ENCODE measurements around the gene CLCN4.

Gene CLCN4

DNA sequence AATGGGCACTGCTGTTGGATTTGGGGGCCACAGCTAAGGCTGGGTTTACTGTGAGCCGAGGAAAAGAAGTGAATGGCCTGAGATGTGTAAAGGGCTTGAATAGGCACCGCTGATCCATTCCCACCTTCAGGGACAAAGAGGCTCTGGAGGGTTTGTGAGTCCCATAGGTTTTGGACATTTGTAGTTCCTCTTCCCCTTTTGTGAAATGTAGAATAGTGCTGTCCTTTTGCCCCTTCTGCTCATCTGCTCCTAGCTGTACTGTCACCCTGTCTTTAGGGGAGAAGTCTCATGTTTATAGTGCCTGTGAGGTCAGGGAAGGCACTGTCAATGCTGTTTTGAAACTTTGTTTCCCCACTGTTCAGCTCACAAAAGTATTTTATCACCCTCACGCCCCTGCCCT is 26.4 kb upstream of the CLCN4 start:
- DNase-seq = no peak

GRCh38 chrX:10133980-10134676 is 22.6 kb upstream of the CLCN4 start:
- no peak for DNase-seq

DNA sequence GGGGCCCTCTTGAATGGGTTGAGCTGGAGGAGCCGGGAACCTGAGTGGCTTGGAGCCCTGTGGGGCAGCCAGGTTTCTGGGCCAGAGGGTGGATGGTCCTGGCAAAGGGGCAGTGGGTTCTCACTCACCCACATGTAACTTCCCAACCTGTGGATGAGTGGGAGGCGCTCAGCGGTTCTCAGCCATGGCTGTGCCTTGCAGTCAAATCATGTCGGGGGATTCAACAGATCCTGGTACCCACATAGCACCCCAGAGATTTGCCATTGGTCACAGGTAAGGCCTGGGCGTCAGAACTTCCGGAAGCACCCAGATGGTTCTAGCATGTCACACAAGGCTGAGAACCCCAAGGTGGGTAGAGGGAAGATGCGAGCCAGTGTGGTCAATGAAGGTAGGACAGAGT is 21.9 kb upstream of the CLCN4 start:
- DNase-seq = no peak

DNA sequence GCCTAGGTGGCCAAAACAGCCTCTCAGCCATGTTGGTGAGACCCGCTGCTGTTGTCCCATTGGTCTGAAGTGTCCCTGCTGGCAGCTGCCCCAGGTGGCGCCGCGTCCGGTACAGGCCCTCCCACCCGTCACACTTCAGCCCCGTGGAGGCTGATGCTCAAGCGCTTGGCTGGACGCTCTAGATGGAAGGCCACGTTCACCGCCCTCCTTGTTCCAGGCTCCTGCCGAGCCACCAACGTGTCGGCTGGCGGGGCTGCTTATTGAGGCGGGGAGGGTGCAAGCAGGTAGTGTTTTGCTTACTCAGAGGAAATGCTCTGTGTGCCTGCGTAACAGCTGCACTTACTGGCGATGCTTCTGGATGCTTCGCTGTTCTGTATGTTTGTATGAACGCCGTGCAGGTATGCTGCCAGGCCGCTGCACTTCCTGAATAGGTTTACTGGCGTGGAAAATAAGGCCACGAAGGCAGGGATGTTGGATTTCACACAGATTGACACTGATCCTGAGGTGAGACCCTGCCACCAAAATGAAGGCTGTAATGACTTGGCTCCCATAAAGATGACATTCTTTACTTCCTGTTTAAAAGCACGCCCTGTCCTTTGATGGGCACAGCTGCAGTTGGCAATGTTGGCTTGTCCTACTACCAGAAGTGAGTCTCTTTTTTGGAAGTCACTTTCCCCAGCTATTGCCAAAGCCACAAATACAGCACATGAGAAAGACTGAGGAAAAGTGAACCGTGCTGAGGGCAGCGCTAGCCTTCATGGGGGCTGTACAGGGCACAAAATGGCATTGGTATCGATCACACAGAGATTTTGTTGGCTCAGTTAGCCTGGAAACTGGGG is 21.0 kb upstream of the CLCN4 start:
- DNase-seq = no peak

GRCh38 chrX:10138726-10139125 is 18.0 kb upstream of the CLCN4 start:
- DNase-seq = no peak

DNA sequence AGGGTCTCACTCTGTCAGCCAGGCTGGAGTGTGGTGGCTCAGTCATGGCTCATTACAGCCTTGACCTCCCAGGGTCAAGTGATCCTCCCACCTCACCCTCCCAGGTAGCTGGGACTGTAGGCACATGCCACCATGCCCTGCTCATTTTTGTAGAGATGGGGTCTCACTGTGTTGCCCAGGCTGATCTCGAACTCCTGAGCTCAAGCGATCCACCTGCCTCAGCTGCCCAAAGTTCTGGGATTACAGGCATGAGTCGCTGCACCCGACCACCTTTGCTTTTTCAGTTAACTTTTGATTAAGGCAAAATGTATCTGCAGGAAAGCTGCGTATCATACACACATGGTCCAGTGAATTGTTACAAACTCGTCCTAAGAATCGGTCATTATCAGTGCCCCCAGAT is 16.5 kb upstream of the CLCN4 start:
- no peak for DNase-seq

DNA sequence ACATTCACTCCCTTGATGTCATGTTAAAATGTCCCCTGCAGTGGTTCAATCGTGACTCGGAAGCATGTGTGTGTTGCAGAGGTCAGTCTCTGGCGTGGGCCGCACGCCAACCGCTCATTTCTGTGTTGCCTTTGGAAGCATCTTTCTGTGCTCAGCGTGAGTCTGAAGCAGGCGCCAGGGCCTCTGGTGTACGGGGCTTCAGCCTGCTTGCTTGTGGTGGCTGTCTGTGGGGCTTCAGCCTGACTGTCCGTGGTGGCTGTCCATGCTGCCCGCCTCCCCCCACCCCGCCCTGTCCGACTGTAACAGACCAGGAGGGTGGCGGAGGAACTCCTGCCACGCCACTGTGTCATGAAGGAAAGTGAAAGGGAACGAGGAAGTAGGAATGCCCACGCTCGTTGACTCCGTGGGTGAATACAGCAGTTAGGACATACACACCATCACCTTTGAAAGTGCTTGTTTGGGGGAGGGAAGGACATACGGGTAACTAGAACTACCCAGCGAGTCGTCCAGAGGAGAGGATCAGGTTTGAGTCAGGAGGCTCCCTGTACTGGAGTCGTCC is 14.7 kb upstream of the CLCN4 start:
- no peak for DNase-seq

- DNase-seq = no peak
Measured at GRCh38 chrX:10143071-10143983, 13.4 kb upstream of the CLCN4 start.

- no peak for DNase-seq
Measured at GRCh38 chrX:10146346-10146745, 10.4 kb upstream of the CLCN4 start.

DNA sequence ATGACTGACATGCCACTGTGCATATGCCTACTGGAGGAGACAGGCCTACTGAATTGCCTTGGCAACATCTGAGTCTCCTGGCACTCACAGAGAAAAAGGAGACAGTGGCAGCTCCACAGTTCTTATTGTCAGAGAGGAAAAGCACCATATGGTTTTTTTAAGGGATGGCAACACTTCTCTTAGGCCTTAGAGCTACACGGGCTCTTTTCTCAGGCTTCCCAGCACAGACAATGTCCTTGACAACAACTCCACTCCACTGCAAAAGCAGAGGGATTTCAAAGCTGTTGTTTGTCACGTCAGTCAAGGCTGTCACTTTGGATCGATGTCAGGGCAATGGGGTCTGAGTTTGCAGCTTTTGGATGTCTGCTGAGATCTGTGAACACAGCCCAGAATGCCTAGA is 4.7 kb upstream of the CLCN4 start:
- no peak for DNase-seq

DNA sequence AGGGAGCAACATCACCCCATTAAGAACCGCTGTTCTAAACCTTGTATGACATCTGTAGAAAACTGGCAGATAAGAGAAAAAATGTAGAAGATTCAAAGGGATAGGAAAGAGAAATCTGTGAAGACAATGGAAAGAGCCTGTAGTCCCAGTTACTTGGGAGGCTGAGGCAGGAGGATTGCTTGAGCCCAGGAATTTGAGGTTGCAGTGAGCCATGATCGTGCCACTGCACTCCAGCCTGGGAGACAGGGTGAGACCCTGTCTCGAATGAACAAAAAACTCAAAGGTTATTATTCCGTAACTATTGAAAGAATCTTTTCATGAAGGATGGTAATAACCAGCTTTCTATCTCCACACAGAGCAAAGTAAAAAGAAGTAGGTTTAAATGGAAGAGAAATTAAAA is 1.6 kb upstream of the CLCN4 start:
- no peak for DNase-seq

DNA sequence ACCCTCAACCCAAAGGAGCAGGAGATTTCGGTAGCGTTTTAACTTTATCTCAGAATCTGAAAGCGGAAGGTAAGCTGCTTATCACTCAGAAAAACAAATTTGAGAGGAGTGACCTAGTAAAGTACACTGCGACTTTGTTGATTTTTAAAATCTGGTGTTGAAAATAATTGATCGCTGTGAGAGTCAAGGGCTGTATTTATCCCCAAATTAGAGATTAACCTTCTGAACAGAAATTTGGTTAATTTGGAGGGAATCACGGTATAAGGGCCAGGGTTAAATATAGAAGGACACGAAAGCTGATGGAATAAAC is 212 bp downstream of the CLCN4 start:
- no peak for DNase-seq

- DNase-seq = no peak
Measured at GRCh38 chrX:10157543-10157942, 768 bp downstream of the CLCN4 start.

GRCh38 chrX:10158279-10159144 is 1.7 kb downstream of the CLCN4 start:
- DNase-seq = no peak

DNA sequence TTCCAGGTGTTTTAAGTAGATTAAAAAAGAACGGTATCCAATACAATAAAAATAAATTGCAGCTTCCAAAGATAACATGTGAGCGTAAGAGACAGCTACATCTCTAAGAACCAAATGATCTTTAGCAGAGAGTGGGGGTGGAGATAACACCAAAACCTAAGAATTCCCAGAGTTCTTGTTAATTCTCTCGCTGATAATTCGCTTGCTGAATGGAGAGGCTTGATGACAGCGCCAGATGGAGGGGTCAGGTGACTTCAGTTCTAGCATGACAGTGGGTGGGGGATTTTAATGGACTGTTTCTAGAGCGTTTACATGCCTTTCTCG is 2.3 kb downstream of the CLCN4 start:
- DNase-seq = no peak

DNA sequence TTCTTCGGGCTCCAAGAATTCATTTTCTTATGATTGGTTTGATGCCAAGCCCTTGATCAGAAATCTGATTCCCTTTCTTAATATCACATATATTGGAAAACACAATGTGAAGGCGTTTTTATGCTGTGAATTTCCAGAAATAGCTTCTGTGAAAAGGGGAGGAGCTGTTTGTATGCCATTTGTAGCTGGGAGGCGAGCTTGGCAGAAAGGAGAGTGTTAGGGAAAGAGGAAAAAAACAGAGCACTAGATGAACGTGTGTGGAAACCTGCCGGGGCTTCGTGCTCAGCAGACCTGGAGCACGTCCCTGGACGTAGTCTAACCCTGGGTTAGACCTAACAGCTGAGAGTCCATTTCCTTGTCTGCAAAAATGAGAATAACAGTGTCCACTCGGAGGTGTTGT is 3.4 kb downstream of the CLCN4 start:
- no peak for DNase-seq

DNA sequence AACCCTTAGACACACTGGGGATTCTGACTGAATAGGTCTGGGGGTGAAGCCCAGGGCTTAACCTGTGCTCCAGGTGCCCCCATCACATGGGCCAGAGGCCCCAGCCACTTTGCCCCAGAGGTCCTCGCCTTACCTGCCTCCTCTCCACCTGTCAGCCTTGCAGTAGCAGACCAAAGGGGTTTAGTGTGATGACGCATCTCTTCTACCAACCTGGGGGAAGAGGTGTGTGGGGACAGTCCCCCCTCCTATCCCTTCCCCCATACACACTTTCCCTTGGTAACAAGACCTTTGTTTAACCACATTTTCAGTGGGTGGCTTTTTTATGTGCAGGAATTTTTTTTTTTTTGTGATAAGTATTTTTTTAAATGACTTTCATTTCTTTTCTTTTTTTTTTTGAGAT is 6.3 kb downstream of the CLCN4 start:
- DNase-seq = no peak

DNA sequence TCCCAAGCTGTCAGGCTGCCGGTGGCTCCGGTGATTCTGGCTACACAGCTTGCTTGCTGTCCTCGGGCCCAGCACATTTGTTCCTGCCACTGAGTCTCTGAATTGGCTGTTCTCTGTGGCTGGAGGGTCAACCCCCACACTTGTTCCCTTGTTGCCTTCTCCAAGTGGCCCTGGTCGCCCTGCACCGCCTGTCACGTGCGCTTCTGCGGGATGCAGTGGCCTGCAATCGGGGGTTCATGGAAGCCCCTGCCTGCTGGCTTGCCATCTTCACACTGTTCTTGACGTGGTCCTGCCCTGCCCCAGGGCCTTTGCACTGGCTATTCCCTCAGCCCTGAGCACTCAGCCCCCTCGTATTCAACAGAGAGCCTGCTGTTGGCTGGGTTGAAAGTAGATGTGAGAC is 8.1 kb downstream of the CLCN4 start:
- DNase-seq = no peak

- no peak for DNase-seq
Measured at GRCh38 chrX:10165580-10166247, 8.9 kb downstream of the CLCN4 start.

GRCh38 chrX:10166248-10166716 is 9.5 kb downstream of the CLCN4 start:
- DNase-seq = no peak

- DNase-seq = no peak
Measured at GRCh38 chrX:10166731-10167151, 10.0 kb downstream of the CLCN4 start.

DNA sequence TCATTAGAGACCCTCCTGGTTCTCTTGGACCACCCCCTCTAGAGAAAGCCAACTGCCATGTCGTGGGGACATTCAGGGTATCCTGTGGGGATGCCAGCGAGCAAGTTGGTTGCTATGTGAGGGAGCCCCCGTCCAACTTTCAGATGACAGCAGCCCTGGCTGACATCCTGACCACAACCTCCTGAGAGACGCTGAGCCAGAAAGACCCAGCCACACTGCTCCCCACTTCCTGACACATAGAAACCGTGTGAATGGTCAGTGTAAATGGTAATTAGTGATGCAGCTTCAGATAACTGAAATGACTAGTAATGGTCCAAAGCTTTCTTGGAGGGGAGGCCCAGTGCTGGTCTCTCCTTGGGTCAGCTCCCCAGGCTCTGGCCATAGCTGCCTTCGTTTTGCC is 10.8 kb downstream of the CLCN4 start:
- no peak for DNase-seq

All from NCI-H2029 treated with DMSO at 0.1 percent for 48 hours (cell line).